HG03045 (cell line): ENCODE results near the gene USP10.

Experiments used
- ATAC-seq: cut with Tn5 transposase; IDR thresholded peaks from one replicate; pipeline ENCODE4 v1.9.1; 2021; ENCODE audit warnings: mild to moderate bottlenecking, moderate library complexity; ENCODE audit not compliant: unreplicated experiment

Gene USP10

DNA sequence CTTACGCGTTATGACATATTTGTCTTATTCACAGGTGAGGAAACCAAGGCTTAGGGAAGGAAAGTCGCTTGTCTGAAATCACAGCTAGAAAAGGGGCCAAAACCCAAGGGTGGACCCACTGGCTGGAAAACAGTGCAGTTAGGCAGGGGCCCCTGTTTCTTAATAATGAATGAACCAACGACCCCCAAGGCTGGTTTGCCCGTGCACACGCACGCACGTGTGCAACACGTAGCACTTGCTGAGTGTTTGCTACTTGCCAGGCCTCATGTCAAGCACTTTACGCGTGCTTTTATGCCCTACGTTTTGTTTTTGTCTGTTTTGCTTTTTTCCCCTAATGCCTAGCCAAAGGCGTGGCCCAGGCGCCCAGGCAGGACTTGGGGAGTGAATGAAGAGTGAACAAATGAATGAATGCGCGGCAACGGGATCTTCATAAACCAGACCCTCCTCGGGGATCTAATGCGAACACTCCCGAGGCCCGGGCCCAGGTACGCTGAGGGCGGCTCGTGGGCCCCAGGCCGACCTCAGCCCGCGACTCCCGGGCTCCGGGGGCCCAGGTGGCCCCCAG is 571 bp upstream of the USP10 start:
- no peak for ATAC-seq

DNA sequence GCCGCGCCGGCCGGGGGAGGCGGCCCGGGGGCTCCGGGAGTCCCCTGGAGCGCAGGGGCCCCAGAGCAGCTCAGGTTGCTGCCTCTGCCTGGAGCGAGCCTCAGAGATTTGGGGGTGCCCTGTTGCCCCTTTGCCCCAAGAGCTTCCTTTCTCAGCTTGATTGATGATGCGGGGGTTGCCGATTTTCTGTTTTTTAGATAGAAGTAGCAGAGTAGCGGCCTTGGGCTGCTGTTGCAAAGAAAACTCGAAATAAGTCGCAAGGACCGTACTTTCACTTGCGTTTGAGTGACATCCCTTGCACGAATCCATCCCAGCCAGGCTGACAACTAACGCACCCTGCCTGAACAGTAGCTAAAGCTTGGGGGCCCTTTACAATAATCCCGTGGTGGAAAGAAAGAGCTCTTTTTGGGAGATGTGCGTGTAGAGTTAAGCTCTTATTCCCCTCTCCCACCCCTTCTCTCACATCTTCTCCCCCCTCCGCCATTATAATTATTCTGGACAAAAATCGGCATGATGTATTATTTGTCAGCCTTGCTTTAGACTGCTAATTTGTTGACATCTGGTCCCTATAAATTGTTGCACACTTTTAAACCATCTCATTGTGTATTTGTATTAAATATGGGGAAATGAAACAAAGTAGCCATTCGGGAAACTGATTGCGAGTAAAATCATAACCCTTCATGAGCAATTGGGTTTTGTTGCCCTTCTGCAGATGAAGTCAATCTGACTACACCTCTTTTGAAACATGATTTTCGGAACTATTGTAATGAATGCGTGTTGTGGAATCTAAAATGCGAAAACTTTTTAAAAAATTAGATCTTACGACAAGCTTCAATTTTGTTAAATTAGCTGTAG is 873 bp downstream of the USP10 start:
- peak; percentile 20 for ATAC-seq

DNA sequence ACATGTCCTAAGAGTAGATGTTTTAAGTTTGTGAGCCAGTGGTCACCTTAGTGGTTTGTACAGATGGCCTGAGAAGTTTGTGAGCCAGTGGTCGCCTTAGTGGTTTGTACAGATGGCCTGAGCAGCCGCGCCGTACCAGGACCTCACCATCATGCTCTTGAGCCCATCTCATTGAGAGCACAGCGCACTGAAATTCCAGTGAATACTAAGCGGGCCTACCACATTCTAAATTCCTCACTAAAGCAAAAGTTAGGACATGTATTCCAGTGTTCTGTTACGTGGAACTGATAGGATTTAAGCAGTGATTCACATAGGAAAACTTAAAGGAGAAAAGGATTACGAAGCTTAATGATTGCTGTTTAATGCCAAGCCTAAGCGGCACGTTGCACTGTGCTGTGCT is 3.9 kb downstream of the USP10 start:
- ATAC-seq, result no peak

DNA sequence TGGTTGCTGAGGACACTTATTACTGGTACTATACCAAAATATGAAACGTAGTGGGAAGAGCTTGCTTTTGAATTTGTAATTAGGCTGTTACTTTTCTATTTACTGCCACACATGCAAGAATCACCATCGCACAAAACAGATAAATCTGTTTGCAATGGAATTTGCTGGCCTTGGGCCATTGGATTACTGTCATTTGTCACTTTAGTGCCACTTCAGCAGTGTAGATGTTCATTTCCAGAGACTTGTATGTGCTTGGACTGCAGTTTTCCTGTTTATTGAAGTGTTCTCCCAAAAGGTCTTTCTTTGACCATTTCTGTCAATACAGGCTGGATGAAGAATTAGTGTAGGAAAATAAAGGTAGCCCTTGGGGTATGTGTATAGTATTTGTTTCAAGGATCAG is 4.5 kb downstream of the USP10 start:
- ATAC-seq, result no peak

DNA sequence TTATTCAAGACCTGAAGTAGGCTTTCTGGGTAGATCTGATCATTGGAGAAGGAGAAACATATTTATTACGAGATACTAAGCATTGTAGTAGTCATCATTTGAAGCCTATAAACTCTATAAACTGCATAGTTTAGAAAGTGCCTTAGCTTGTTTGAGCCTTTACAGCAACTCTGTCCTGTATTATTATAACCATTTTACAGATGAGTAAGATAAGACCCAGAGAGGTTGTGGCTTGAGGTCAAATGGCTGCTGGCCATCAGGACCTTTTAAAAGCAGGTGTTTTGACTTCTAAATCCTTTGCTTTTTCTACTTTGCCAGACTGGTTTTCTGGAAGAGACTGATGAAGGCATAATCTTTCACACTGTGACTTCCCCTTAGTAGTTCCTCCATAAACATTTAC is 7.1 kb downstream of the USP10 start:
- ATAC-seq, result no peak

DNA sequence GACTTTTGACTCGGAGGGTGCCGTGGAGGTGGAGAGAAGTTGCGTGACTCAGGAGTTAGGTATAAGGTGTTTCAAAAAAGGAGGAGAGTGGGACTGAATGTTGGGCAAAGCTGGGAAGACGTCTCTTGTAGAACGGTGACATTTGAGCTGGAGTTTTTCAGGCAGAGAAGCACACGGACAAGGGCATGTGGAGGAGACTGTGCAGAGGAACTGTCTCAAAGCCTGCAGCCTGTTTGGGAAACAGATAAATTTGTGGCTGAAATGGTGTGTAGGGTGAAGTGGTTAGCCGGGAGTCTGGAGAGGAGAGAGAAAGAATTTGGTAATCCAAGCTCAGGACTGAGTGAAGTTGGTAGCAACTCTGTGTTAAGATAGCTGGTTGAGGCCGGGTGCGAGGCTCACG is 9.8 kb downstream of the USP10 start:
- no peak for ATAC-seq

DNA sequence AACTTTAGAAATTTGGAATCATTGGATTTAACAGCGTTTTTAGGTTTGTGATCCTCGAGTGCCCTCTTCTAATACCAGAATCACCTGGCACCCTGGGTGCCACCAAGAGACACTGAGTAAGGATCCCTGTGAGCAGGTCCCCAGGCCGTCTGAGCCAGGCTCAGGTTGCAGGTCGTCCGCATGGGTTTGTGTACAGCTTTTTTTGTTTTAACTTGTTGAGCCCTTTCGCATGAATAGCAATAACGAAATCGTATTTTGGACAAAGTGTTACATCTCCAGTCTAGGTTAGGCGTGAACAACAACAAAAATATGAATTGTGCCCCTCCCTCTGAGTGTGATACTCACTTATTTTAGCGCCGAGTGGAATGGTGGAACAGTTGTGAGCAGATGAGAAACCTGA is 10.9 kb downstream of the USP10 start:
- ATAC-seq, result no peak

DNA sequence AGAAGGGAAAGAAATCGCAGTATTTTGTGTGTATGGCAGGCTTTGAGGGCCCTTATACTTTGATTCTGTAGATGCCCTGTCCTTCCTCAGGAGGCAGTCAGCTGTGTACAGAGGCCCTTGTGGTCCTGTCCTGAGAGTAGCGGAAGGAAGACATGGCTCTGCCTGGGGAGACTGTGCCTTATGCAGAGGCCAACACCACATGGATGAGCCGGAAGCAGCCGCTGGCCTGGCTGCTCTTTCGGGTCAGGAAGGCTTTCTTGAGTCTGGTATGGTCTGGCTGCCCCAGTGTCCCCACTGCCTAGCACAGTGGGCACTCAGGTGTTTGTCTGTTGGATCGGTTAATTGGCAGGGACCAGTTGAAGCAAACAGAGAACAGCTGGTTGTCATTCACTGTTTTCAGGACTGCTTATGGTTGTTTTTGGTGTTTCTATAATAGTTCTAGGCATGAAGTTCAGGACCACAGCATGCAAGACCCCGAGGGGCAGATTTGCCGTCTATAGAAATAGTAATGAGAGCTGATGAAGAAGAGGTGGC is 12.4 kb downstream of the USP10 start:
- ATAC-seq, result no peak

DNA sequence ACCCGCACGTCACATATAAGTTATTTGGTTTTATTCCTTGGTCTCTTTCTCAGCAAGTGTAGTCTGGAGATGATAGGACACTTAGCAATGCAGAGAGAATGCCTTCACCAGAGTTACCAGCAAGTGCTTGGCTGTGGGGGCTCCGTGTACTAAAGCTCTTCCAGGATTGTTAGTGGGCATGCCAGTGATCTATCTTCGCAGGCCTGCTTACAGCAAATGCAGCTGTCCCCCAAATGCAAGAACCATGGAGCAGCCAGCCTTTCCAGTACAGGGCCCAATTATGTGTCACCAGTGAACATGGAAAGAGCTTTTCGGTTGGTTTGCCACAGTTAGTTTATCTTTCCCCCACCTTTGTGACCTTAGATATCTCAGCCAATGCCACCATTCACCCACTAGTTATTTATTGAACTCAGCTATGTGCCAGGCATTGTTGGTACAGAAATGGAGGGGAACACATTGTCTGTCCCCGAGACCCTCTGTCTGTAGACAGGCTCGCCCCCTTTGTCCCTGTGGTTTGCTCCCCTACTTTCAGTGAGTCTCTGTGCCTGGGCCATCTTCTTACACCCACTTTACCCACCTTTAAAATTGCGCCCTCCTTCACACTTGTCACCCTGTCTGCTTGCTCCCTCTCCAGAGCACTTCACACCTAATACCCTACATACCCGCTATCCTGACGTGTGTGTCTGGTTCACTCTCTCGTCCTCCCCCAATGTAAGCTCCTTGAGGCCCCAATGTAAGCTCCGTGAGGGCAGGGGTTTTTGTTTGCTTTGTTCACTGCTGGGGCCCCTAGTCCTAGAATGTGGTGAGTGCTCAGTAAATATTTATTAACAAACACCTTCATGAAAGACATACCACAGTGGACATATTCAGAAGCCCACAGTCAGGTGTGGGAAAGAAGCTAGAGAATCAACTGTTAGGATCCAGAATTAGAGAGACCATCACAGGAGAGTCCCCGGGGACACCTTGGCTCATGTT is 13.3 kb downstream of the USP10 start:
- ATAC-seq, result no peak

DNA sequence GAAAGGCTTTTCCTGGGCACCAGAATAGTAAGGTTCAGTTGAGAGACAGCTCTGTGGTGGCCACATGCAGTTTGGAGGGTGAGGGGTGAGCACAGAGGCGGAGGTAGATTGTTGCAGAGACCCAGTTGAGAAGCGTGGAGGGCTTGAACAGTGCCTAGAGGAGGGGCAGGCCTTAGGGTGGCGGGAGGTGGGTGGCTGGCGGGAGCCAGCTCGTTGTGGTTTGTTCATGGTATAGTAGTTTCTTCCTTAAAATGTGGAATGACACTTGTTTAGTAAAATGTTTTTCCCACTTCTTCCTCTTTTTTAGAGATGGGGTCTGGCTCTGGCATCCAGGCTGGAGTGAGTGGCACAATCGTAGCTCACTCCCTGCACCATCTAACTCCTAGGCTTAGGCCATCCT is 14.2 kb downstream of the USP10 start:
- no peak for ATAC-seq

DNA sequence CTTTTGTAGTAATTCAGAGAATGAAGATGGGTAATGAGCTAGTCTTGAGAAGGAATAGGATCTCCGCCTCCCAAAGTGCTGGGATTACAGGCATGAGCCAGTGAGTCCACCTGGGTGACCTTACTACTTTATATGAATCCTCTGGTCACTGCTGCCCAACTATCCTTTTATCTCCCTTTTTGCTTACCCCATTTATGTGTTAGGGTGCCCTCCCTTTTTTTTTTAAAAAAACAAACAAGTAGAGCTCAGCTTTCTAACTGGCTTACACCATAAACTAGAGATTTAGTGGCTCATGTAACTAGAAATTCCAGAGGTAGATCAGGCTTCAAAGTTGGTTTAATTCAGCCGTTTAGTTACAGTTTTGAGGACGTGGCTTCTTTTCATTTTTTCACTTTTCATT is 15.6 kb downstream of the USP10 start:
- ATAC-seq, result no peak

DNA sequence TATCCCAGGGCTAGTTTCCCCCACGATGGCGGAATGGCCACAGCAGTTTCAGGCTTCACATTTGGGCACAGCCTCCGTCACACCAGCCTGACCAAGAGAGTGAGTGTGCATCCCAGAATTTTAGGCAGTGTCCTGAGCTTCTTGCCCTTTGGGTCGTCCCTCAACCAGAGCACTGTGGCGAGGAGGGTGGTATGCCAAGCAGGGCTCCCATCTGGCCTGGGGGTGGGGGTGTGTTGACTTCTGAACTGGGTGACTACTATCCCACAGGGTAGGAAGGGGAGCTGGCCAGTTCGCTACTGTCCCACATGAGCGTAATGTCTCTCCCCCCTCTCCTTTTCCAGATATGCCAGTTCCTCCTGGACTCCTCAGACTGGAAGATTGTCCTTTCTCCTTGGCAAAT is 16.1 kb downstream of the USP10 start:
- no peak for ATAC-seq

DNA sequence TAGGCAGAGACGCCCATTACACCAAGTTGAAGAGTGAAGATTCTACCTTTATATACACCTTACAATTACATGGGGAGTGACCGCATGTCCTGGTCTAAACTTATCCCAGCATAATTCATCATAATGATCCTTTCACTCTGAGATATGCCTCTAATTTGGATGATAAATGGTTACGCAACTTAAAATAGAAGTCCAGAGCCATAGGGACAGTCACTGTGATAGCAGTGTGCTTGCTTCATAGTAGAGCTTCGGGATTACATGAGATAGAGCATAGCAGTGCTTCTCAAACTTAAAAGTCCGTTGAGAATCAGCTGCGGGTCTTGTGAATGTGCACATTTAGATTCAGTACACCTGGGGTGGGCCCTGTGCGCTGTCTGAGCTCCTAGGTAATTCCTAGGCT is 16.9 kb downstream of the USP10 start:
- ATAC-seq, result no peak

DNA sequence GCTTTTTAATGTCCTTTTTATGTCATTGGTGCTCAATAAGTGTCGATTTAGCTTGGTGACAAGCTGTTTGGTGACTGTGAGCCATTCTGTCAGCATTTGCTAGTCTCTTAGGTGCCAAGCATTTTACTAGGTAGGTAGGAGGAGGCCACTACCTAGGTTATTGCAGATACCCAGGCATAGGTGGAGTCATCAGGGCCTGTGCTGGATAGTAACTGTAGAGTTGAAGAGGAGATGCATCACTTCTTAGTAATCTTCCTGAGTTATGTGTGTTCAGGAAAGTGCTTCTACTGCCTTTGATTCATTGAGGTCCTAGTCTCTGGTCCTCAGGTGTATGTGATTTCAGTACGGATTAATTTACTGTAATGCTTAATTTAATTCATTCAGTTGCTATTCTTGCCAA is 17.7 kb downstream of the USP10 start:
- no peak for ATAC-seq

DNA sequence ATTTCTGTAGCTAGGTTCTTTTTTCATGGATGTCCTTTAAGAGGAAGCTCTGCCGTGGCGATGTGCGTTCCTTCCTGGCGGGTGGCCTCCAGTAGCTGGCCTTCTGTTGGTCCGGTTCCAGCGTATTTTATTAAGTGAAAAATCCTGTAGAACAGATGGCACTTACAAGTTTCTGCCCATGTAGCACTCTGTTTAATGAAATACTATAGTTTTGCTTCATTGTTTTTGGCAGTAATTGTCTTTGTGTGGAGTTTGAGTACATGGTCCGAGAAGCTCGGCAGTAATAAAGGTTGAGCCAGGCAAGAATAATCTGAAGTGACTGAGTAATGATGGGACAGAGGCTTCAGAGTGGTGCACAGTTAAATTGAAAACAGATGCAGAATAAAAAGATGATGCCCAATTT is 20.4 kb downstream of the USP10 start:
- no peak for ATAC-seq

DNA sequence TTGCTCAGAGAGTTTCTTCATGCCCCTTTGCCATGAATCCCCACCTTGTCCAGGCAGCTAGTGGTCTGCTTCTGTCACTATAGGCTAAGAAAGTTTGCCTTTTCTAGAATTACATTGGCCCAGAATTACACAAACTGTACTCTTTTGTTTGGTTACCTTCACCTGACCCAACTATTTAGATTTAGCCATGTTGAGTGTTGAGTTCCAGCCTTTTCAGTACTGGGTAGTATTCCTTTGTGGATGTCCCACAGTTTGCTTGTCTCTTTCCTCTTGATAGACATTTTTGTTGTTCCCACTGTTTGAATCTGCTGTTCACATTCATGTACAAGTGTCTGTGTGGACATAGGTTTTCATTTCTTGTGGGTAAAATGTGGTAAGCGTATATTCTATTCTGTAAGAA is 22.3 kb downstream of the USP10 start:
- ATAC-seq, result no peak

DNA sequence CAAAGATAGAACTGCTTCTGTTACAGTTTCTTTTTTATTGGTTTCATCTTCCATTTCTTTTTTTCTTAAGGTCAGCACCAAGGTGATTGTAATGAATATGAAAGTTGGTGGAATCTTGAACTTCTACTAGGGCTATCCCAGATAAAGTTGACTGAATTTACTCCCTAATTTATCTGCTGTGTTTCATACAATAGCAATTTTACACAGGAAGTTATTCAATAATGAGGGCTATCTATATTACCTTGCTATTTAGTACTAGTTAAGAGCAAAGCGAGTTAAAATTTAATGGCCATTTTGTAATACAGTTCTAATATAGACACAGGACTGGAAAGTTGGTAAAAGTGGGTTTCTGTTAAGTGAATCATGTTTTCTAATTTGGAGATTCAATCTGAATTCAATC is 24.1 kb downstream of the USP10 start:
- no peak for ATAC-seq

DNA sequence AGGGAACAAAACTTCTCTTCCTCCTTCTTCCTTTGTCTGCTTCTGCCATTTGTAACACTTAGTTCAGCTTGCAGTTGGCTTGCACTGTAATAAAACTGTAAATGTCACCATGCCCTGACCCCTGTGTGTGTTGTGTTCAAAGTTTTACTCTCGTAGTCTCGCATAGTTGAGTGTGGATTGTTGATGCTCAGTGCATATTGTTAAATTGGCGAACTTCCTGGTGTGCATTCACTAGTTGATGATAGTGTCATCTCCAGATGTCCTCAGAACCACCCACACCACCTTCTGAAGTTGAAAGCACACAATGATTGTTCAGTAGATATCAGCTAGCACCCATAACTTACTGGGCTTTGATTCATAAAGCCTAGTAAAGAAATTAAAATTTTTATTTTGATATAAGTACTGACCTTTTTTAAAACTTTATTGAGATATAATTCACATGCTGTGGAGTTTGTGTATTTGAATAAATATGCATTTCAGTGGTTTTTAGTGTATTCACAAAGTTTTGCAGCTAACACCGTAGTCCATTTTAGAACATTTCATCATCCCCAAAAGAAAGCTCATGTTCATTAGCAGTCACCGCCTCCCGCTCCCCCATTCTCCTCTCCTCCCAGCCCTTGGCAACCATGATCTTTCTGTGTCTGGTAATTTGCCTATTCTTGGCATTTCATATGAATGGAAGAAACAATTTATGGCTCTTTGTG is 25.0 kb downstream of the USP10 start:
- no peak for ATAC-seq

DNA sequence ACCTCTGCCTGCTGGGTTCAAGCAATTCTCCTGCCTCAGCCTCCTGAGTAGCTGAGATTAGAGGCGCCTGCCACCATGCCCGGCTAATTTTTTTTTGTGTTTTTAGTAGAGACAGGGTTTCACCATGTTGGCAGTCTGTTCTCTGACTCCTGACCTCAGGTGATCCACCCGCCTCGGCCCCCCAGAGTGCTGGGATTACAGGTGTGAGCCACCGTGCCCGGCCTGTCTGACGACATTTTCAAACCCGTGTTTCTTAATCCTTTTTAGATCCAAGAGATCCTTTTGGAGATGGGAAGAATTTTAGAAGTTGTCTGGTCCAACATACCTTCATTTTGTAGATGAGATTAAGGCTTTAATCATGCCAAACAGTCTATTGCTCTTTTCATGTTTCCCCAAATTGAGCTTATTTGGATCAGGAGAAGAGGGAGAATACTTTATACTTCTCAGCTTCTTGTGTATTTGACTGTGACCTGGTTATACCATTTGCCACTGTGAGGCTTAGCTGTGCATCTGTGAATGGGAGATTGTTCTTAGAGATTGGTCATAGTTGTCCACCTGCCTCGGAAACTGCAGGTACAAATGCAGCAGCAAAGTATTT is 25.8 kb downstream of the USP10 start:
- ATAC-seq, result no peak

DNA sequence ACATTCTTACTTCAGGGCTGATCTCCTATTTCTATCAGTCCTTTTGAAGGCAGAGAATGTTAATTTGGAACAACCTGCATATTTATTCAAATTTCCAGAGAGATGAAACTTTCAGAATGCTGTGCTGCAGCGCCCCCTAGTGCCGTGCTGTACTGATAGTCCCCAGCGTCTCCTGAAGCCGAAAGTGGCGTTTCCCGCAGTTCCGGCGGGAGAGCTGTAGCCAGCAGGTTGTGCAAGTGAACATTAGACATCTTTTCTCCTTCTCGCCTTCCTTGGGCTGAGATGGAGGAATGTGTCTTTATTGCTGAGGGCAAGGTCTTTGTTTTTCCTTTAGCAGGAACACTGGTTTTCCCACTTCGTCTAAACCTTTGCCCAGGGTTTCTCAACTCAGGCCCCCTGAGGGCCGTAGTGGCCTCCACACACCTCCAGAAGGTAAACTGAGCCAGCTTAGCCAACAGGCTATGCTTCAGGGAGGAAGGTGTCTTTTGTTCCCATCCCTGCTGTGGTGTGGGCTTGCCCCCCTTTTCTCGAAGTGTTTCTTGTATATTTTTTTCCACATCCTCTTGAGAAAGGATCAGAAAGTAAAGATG is 26.4 kb downstream of the USP10 start:
- ATAC-seq, result peak; percentile 37
